Keratinocyte (primary cell): ENCODE data around the gene IL1RL2. TPM values are rescaled to one million over a fixed set of nuclear protein-coding genes. Genes with fewer than 3 reads are reported as not detected.

Source experiments
- DNase-seq: peaks from one replicate; pipeline ENCODE4 v3.0.0-alpha.2; 2011; ENCODE audit warnings: low read depth, missing footprints, low spot score
- FAIRE-seq: peaks from 2 replicates; lab custom pipeline; 2011; peaks lifted over from hg19 to GRCh38; lab: Jason Lieb, UNC
- H2AFZ ChIP-seq: 2 replicates; pipeline ENCODE4 v1.6.0; 2012; ENCODE audit warnings: low read length, control low read depth, inconsistent platforms; ENCODE audit not compliant: control insufficient read depth
- H3K27ac ChIP-seq: 2 replicates; pipeline ENCODE4 v1.5.1; 2011; ENCODE audit warnings: low read length; ENCODE audit not compliant: control insufficient read depth, insufficient read depth
- H3K27me3 ChIP-seq: 3 replicates; pipeline ENCODE4 v1.6.0; 2011; ENCODE audit warnings: low read length; ENCODE audit not compliant: control insufficient read depth, insufficient read depth; ENCODE audit errors: extremely low read depth
- H3K36me3 ChIP-seq, 2 experiments: 2 replicates in 1 of 2; 3 replicates in 1 of 2; pipeline ENCODE4 v1.5.1; 2011; ENCODE audit warnings: low read length in 2 of 2, mild to moderate bottlenecking in 1 of 2; ENCODE audit not compliant: control insufficient read depth in 2 of 2, insufficient read depth in 2 of 2; ENCODE audit errors: extremely low read depth in 1 of 2
- H3K4me1 ChIP-seq: 3 replicates; pipeline ENCODE4 v1.5.1; 2011; ENCODE audit warnings: low read length; ENCODE audit not compliant: control insufficient read depth, insufficient read depth; ENCODE audit errors: extremely low read depth
- H3K4me2 ChIP-seq: 3 replicates; pipeline ENCODE4 v1.6.0; 2011; ENCODE audit warnings: low read depth, low read length; ENCODE audit not compliant: control insufficient read depth, insufficient read depth; ENCODE audit errors: extremely low read depth
- H3K4me3 ChIP-seq, 3 experiments: fragments of 200-600 bp in 1 of 3; sonication (generic) in 1 of 3; 2 replicates in 2 of 3; 3 replicates in 1 of 3; pipeline ENCODE4 v1.5.1; 2011 to 2016; ENCODE audit warnings: low read length in 3 of 3, mild to moderate bottlenecking in 3 of 3, control low read depth in 2 of 3, inconsistent platforms in 1 of 3, low read depth in 1 of 3, mixed read lengths in 1 of 3, mixed run types in 1 of 3, moderate library complexity in 1 of 3; ENCODE audit not compliant: control insufficient read depth in 2 of 3, insufficient read depth in 2 of 3; ENCODE audit errors: extremely low read depth in 1 of 3
- H3K79me2 ChIP-seq: 2 replicates; pipeline ENCODE4 v1.6.0; 2012; ENCODE audit warnings: low read length; ENCODE audit not compliant: control insufficient read depth, insufficient read depth
- H3K9ac ChIP-seq: 3 replicates; pipeline ENCODE4 v1.6.0; 2011; ENCODE audit warnings: low read length; ENCODE audit not compliant: control insufficient read depth, insufficient read depth; ENCODE audit errors: extremely low read depth
- H3K9me1 ChIP-seq: 3 replicates; pipeline ENCODE4 v1.6.0; 2011; ENCODE audit warnings: low read length; ENCODE audit not compliant: control insufficient read depth, insufficient read depth; ENCODE audit errors: extremely low read depth
- H3K9me3 ChIP-seq: 2 replicates; pipeline ENCODE4 v1.5.1; 2012; ENCODE audit warnings: low read depth, low read length; ENCODE audit not compliant: control insufficient read depth
- H4K20me1 ChIP-seq: 3 replicates; pipeline ENCODE4 v1.6.0; 2011; ENCODE audit warnings: low read length; ENCODE audit not compliant: control insufficient read depth, insufficient read depth; ENCODE audit errors: extremely low read depth
- CTCF ChIP-seq, 3 experiments: IDR thresholded peaks in 1 of 3; conservative IDR thresholded peaks in 1 of 3; optimal IDR thresholded peaks in 1 of 3; 2 replicates in 2 of 3; 3 replicates in 1 of 3; pipeline versions ENCODE3 to v1.5.1; 2011; ENCODE audit warnings: low read length in 3 of 3, mild to moderate bottlenecking in 3 of 3, moderate library complexity in 2 of 3, control low read depth in 1 of 3, inconsistent platforms in 1 of 3; ENCODE audit not compliant: insufficient read depth in 2 of 3; ENCODE audit errors: extremely low read depth in 1 of 3
- EZH2 ChIP-seq: IDR thresholded peaks from one replicate; pipeline ENCODE4 v1.6.1; 2012; ENCODE audit warnings: inconsistent platforms, mild to moderate bottlenecking, low read length, moderate library complexity
- dilution Hi-C: fragments of 300-500 bp; cut with MboI; formaldehyde crosslinking; loops from one replicate; pipeline ENCODE4 v1.7.0; 2020; ENCODE audit warnings: low sequenced_read_pairs; ENCODE audit not compliant: extremely low pct_ligation_motif_present
- polyA plus RNA-seq, 5 experiments: library from polyadenylated mRNA; depleted of rRNA in 3 of 5; stranded (reverse) in 3 of 5; stranded (forward) in 1 of 5; unstranded in 1 of 5; fragments of >200 nt; gene quantifications; 1 replicate in 1 of 5; 2 replicates in 3 of 5; 3 replicates in 1 of 5; pipeline versions ENCODE4 v1.2.1 to v1.2.3, GENCODE V29; 2011 to 2012; ENCODE audit warnings: missing spikeins in 2 of 5, low read depth in 1 of 5, low replicate concordance in 1 of 5

IL1RL2 gene
- polyA plus RNA-seq, 1 donor (not counting 4 experiments of a cell fraction or from before 2014, with no cell fraction given) = 1.5 TPM

- Histone ChIP-seq H3K9me1 (no peaks in the 10 kb centered on the region), H3K4me1 (peaks cover 15% of the 10 kb centered on the region), H3K27ac (peak overlapping the region; percentile 55), H3K4me2 (peak overlapping the region; percentile 61), H3K27me3 (no peaks in the 10 kb centered on the region), H3K9ac (no peak overlapping the region), H3K79me2 (no peaks in the 10 kb centered on the region), H3K36me3 (no peaks in the 10 kb centered on the region), H3K9me3 (no peaks in the 10 kb centered on the region), H4K20me1 (no peaks in the 10 kb centered on the region), H2AFZ (peak overlapping the region; percentile 32), H3K4me3 (no peak overlapping the region)
- DNase-seq (no peak), FAIRE-seq (peak; percentile 82)
- TF ChIP-seq EZH2 = no peak
- dilution Hi-C loops = no loop called here
Measured at GRCh38 chr2:102241616-102242305, 54.9 kb downstream of the IL1RL2 start.

GRCh38 chr2:102245266-102246151 lies 58.7 kb downstream of the IL1RL2 start:
- no peak overlapping the region for H3K4me2 ChIP-seq
- no peaks in the 10 kb centered on the region for H3K9me1 ChIP-seq
- no peaks in the 10 kb centered on the region for H3K27me3 ChIP-seq
- H3K79me2 ChIP-seq = no peaks in the 10 kb centered on the region
- DNase-seq (no peak), FAIRE-seq (no peak)
- no peak overlapping the region for H2AFZ ChIP-seq
- no peaks in the 10 kb centered on the region for H3K36me3 ChIP-seq
- H3K9me3 ChIP-seq = no peaks in the 10 kb centered on the region
- H3K9ac ChIP-seq = no peak overlapping the region
- H3K27ac ChIP-seq = no peak overlapping the region
- dilution Hi-C loops = no loop called here
- TF ChIP-seq CTCF (optimal IDR thresholded peaks at IDR 0.05 in 1 of 3, IDR thresholded peaks at IDR 0.05 in 1 of 3, conservative IDR thresholded peaks at IDR 0.05 in 1 of 3; ENCODE audit: extremely low read depth in 1 of 3, insufficient read depth in 2 of 3, low read length in 3 of 3) = no peak
- TF ChIP-seq EZH2 = no peak
- H3K4me1 ChIP-seq = peaks cover 14% of the 10 kb centered on the region
- no peak overlapping the region for H3K4me3 ChIP-seq
- no peaks in the 10 kb centered on the region for H4K20me1 ChIP-seq
